SU-DHL-6 (cell line): ENCODE results near the gene ITPK1.

Experiments used
- EZH2phosphoT487 ChIP-seq: fragments of 200-600 bp; sonication (generic), shearing (Covaris generic); conservative IDR thresholded peaks from 2 replicates; pipeline ENCODE4 v1.6.1; 2018; ENCODE audit warnings: mild to moderate bottlenecking, antibody characterized with exemption, low read length, moderate library complexity, mixed read lengths
- TF ChIP-seq, protein P1 (sequence below): fragments of 200-600 bp; sonication (generic); IDR thresholded peaks from one replicate; pipeline ENCODE4 v1.5.1; 2017; ENCODE audit warnings: antibody characterized with exemption, mild to moderate bottlenecking, low read length, moderate library complexity; ENCODE audit not compliant: insufficient read depth, poor library complexity, severe bottlenecking

- TF ChIP-seq, protein P1, sequence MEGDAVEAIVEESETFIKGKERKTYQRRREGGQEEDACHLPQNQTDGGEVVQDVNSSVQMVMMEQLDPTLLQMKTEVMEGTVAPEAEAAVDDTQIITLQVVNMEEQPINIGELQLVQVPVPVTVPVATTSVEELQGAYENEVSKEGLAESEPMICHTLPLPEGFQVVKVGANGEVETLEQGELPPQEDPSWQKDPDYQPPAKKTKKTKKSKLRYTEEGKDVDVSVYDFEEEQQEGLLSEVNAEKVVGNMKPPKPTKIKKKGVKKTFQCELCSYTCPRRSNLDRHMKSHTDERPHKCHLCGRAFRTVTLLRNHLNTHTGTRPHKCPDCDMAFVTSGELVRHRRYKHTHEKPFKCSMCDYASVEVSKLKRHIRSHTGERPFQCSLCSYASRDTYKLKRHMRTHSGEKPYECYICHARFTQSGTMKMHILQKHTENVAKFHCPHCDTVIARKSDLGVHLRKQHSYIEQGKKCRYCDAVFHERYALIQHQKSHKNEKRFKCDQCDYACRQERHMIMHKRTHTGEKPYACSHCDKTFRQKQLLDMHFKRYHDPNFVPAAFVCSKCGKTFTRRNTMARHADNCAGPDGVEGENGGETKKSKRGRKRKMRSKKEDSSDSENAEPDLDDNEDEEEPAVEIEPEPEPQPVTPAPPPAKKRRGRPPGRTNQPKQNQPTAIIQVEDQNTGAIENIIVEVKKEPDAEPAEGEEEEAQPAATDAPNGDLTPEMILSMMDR = no peak
- TF ChIP-seq EZH2phosphoT487 = no peak
These were observed 39.9 kb upstream of the ITPK1 start for GRCh38 chr14:93155667-93156066.
